Mesenchymal stem cell (in vitro differentiated cells and primary cell): ENCODE data around the gene RAE1. TPM values are rescaled to one million over a fixed set of nuclear protein-coding genes. Genes with fewer than 3 reads are reported as not detected.
A peak's percentile ranks its signal among the peaks of the same experiment; 100 is the strongest.

Source experiments
- DNase-seq: peaks from one replicate; pipeline ENCODE4 v3.0.0-alpha.2; 2013
- H2AFZ ChIP-seq: one replicate; pipeline ENCODE4 v1.6.1; 2013; ENCODE audit warnings: low read depth, mild to moderate bottlenecking, control low read depth, inconsistent platforms, low read length, moderate library complexity
- H2AK5ac ChIP-seq: 2 replicates; pipeline ENCODE4 v1.6.1; 2013; ENCODE audit warnings: low read length, moderate library complexity, mild to moderate bottlenecking, inconsistent platforms; ENCODE audit not compliant: severe bottlenecking
- H2BK120ac ChIP-seq: one replicate; pipeline ENCODE4 v1.6.1; 2013; ENCODE audit warnings: low read depth, mild to moderate bottlenecking, inconsistent platforms, low read length, moderate library complexity
- H2BK12ac ChIP-seq, 2 experiments: one replicate each; pipeline ENCODE4 v1.6.1; 2013; ENCODE audit warnings: inconsistent platforms in 2 of 2, low read length in 2 of 2, mild to moderate bottlenecking in 2 of 2, moderate library complexity in 2 of 2, control low read depth in 1 of 2
- H2BK15ac ChIP-seq: one replicate; pipeline ENCODE4 v1.6.1; 2013; ENCODE audit warnings: mild to moderate bottlenecking, low read depth, inconsistent platforms; ENCODE audit not compliant: poor library complexity, severe bottlenecking
- H2BK5ac ChIP-seq: 2 replicates; pipeline ENCODE4 v1.6.1; 2013; ENCODE audit warnings: low read depth, mild to moderate bottlenecking, low read length, control low read depth, inconsistent platforms; ENCODE audit not compliant: poor library complexity, severe bottlenecking
- H3K14ac ChIP-seq, 2 experiments: one replicate each; pipeline ENCODE4 v1.6.1; 2013; ENCODE audit warnings: inconsistent platforms in 2 of 2, low read length in 2 of 2, control low read depth in 1 of 2, mild to moderate bottlenecking in 1 of 2, moderate library complexity in 1 of 2
- H3K18ac ChIP-seq, 2 experiments: one replicate each; pipeline ENCODE4 v1.6.1; 2013; ENCODE audit warnings: inconsistent platforms in 2 of 2, low read length in 2 of 2, control low read depth in 1 of 2, low read depth in 1 of 2, mild to moderate bottlenecking in 1 of 2
- H3K23ac ChIP-seq, 2 experiments: one replicate each; pipeline ENCODE4 v1.6.1; 2013; ENCODE audit warnings: inconsistent platforms in 2 of 2, low read length in 2 of 2, mild to moderate bottlenecking in 2 of 2, moderate library complexity in 2 of 2, control low read depth in 1 of 2
- H3K27ac ChIP-seq: 2 replicates; pipeline ENCODE4 v1.5.1; 2013; ENCODE audit warnings: mild to moderate bottlenecking, moderate library complexity, low read length, control low read depth, inconsistent platforms; ENCODE audit not compliant: poor library complexity, severe bottlenecking
- H3K27me3 ChIP-seq, 2 experiments: 2 replicates each; pipeline versions ENCODE4 v1.6.1 to v1.7.0; 2013; ENCODE audit warnings: low read length in 2 of 2, mild to moderate bottlenecking in 2 of 2, moderate library complexity in 2 of 2, control low read depth in 1 of 2, inconsistent platforms in 1 of 2; ENCODE audit not compliant: control insufficient read depth in 1 of 2, insufficient read depth in 1 of 2
- H3K36me3 ChIP-seq, 2 experiments: 2 replicates each; pipeline versions ENCODE4 v1.6.1 to v1.7.0; 2013; ENCODE audit warnings: low read length in 2 of 2, control low read depth in 1 of 2, inconsistent platforms in 1 of 2, low read depth in 1 of 2, mild to moderate bottlenecking in 1 of 2; ENCODE audit not compliant: insufficient read depth in 2 of 2, control insufficient read depth in 1 of 2
- H3K4ac ChIP-seq, 2 experiments: one replicate each; pipeline ENCODE4 v1.6.1; 2013; ENCODE audit warnings: inconsistent platforms in 2 of 2, low read length in 2 of 2, mild to moderate bottlenecking in 2 of 2, moderate library complexity in 2 of 2, control low read depth in 1 of 2, low read depth in 1 of 2
- H3K4me1 ChIP-seq: 2 replicates; pipeline ENCODE4 v1.6.1; 2013; ENCODE audit warnings: low read depth, low read length, control low read depth; ENCODE audit not compliant: control insufficient read depth, insufficient read depth
- H3K4me2 ChIP-seq: 2 replicates; pipeline ENCODE4 v1.6.1; 2013; ENCODE audit warnings: low read length, mild to moderate bottlenecking, inconsistent platforms; ENCODE audit not compliant: poor library complexity, severe bottlenecking
- H3K4me3 ChIP-seq, 2 experiments: 2 replicates each; pipeline versions ENCODE4 v1.5.1 to v1.7.0; 2013; ENCODE audit warnings: low read length in 2 of 2, mild to moderate bottlenecking in 2 of 2, control low read depth in 1 of 2, low read depth in 1 of 2; ENCODE audit not compliant: insufficient read depth in 1 of 2
- H3K79me1 ChIP-seq: replicated peaks from 2 replicates; pipeline ENCODE4 v1.6.1; 2013; ENCODE audit warnings: mild to moderate bottlenecking, control low read depth, low read length, inconsistent platforms; ENCODE audit not compliant: poor library complexity, severe bottlenecking
- H3K9ac ChIP-seq: 2 replicates; pipeline ENCODE4 v1.7.0; 2013; ENCODE audit warnings: mild to moderate bottlenecking, low read length, moderate library complexity
- H3K9me3 ChIP-seq: 2 replicates; pipeline ENCODE4 v1.7.0; 2013; ENCODE audit warnings: mild to moderate bottlenecking, low read length; ENCODE audit not compliant: control insufficient read depth
- H4K8ac ChIP-seq: one replicate; pipeline ENCODE4 v1.6.1; 2013; ENCODE audit warnings: inconsistent platforms, mild to moderate bottlenecking, low read length, moderate library complexity
- H4K91ac ChIP-seq: one replicate; pipeline ENCODE4 v1.6.1; 2013; ENCODE audit warnings: mild to moderate bottlenecking, low read length, inconsistent platforms
- WGBS: methylation state at CpG from one replicate; pipeline ENCODE4 v1.1.7; 2013; ENCODE audit warnings: mixed read lengths; 5-methylcytosine and 5-hydroxymethylcytosine counted together
- polyA plus RNA-seq, 2 experiments: library from polyadenylated mRNA; stranded (reverse); fragments of 200-250 nt; gene quantifications; one replicate each; pipeline ENCODE4 v1.2.3, GENCODE V29; 2013

RAE1 gene
- polyA plus RNA-seq (2013, experiment 1 of 2): 14.2 TPM
- polyA plus RNA-seq (2013, experiment 2 of 2): 14.2 TPM

DNA sequence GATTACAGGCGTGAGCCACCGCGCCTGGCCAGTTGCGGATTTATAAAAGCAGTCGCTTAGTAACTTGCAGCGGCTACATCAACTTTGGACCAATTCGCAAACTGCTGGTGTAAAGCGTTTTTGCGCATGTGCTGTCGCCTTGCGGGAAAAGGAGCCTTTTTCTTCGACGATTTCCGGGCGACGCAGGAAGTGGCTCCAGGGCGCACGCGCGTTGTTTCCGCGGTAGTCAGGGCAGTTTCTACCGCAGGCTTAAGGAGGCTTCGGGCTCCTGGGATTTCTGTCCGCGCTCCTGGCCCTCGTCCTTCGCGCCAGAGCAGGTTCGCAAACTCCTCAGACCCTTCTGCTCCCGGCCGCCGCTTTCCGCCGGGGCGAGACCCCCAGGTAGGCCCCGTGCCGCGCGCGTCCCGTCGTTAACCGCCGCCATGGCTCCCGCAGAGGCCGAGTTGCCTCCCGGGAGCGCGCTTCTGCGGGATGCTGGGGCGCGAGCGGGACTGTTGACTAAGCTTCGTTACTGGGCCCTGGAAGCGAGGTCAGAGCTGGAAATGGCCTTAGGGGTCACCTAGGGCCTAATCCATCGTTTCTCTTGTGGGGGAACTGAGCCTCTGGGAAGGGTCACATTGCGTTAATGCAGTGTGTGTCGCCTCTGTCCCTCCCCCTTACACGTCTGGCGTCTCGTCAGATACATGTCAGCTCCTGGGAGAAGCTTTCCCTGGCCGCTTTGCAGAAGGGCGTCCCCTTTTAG is at the start of gene RAE1:
Gene RAE1, plus strand, starts transcription at position 214 of the 742 bp plus-strand sequence. CDS start 2,784 bp downstream, outside the sequence.
- Histone ChIP-seq H2BK15ac (peak within 1 kb of the TSS; percentile 95), H3K79me1 (peaks cover 11% of the 10 kb centered on the region), H2BK12ac (no peak within 1 kb of the TSS), H2BK120ac (no peak within 1 kb of the TSS), H3K4ac (peak within 1 kb of the TSS; percentile 66 to 93), H3K4me3 (peak within 1 kb of the TSS; percentile 85 to 100), H3K27me3 (no peaks in the 10 kb centered on the region), H4K91ac (peak within 1 kb of the TSS; percentile 52), H3K14ac (peak within 1 kb of the TSS in 1 of 2 experiments; percentile 89), H3K23ac (peak within 1 kb of the TSS in 1 of 2 experiments; percentile 47), H4K8ac (peak within 1 kb of the TSS; percentile 98), H2AFZ (peak within 1 kb of the TSS; percentile 96), H3K27ac (peak within 1 kb of the TSS; percentile 40), H2BK5ac (no peak within 1 kb of the TSS), H3K4me2 (peak within 1 kb of the TSS; percentile 94), H3K9me3 (no peaks in the 10 kb centered on the region), H3K4me1 (peaks cover 5% of the 10 kb centered on the region), H2AK5ac (peak within 1 kb of the TSS; percentile 26), H3K18ac (peak within 1 kb of the TSS; percentile 89 to 95), H3K9ac (peak within 1 kb of the TSS; percentile 100), H3K36me3 (peaks cover 0 to 4% of the 10 kb centered on the region in 2 experiments)
- WGBS: under 1% methylated on average over 63 of the region's 64 CpGs
- peak; percentile 95 for DNase-seq

DNA sequence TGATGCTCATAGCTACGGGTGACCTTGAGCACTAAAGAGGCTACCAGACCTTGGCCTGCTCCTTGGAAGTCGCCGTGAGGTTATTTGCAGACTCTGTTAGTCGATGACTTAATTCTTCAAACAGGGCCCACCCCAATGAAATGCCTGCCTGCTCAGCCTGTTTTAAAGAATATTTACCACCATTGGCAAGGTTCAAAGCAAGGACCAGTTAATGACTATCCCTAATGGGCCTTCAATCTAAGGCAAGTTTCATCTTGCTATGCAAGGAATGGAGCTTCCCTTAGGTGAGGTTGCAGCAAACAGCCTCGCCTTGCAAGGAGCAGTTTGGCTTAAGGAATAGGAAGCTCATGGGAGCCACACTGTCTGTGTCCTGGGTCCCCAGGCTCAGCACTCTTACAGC is 44.3 kb upstream of the RAE1 start:
- no peak for DNase-seq
- H2BK15ac ChIP-seq: no peak overlapping the region
- H3K4me2 ChIP-seq: no peak overlapping the region
- H3K4me1 ChIP-seq: no peaks in the 10 kb centered on the region
- no peak overlapping the region for H3K23ac ChIP-seq
- H3K14ac ChIP-seq: no peak overlapping the region
- H2AK5ac ChIP-seq: no peak overlapping the region
- no peak overlapping the region for H3K4me3 ChIP-seq
- no peaks in the 10 kb centered on the region for H3K79me1 ChIP-seq
- no peak overlapping the region for H2AFZ ChIP-seq
- no peak overlapping the region for H2BK120ac ChIP-seq
- no peak overlapping the region for H2BK12ac ChIP-seq
- H3K4ac ChIP-seq: no peak overlapping the region
- H3K9me3 ChIP-seq: no peaks in the 10 kb centered on the region
- H3K9ac ChIP-seq: no peak overlapping the region
- H3K36me3 ChIP-seq: no peaks in the 10 kb centered on the region
- WGBS: 79% methylated on average over 5 of the region's 5 CpGs
- no peak overlapping the region for H2BK5ac ChIP-seq
- H3K18ac ChIP-seq: no peak overlapping the region
- no peak overlapping the region for H3K27ac ChIP-seq
- H4K91ac ChIP-seq: no peak overlapping the region
- no peak overlapping the region for H4K8ac ChIP-seq
- peaks cover 47 to 75% of the 10 kb centered on the region in 2 experiments for H3K27me3 ChIP-seq

DNA sequence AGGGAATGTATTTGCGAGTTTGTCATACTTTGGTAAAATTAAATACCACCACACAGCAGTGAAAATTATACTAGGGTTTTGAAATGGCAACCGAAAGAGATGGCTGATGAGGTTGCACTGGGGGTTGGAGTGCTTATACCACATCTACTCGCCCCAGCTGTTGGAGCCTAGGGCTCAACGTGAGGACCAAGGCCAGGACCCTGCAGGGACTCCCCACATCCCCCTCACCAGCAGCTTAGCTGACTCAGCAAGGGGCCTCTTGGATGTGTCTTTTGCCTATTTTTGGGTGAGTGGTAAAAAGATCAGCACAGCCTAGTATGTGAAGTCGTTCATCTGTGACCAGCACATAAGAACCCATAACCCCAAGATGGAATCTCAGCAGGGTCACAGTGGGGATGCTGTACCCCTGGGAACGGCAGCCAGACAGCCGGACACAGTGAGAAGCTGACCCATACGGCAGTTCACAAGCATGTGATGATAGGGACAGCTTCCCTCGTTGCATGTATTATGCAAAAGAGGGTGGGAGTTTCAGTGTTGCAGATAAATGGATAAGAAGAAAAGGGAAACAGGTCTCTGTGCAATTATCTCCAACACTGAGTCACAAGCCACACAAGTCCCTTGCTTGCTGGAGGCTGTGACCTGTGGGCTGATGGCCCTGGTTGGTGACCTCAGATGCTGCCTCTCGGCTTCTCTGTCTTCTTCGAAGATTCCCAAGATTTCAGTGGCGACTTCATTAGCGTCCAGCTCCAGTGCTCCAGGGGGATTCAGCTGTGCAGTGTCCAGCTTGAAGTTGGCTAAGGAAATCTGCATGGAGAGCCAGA is 42.4 kb upstream of the RAE1 start:
- Histone ChIP-seq H2AFZ (no peak overlapping the region), H4K91ac (no peak overlapping the region), H3K4ac (no peak overlapping the region), H3K9me3 (no peaks in the 10 kb centered on the region), H3K14ac (no peak overlapping the region), H3K4me2 (no peak overlapping the region), H2AK5ac (no peak overlapping the region), H2BK5ac (no peak overlapping the region), H3K18ac (no peak overlapping the region), H3K4me1 (no peaks in the 10 kb centered on the region), H3K79me1 (no peaks in the 10 kb centered on the region), H3K36me3 (no peaks in the 10 kb centered on the region), H2BK15ac (no peak overlapping the region), H4K8ac (no peak overlapping the region), H3K23ac (no peak overlapping the region), H2BK120ac (no peak overlapping the region), H3K27ac (no peak overlapping the region), H3K4me3 (no peak overlapping the region), H3K27me3 (peaks cover 58 to 80% of the 10 kb centered on the region in 2 experiments), H2BK12ac (no peak overlapping the region), H3K9ac (no peak overlapping the region)
- DNase-seq: no peak
- WGBS: 71% methylated on average over 11 of the region's 13 CpGs

GRCh38 chr20:57309544-57310115 is 41.4 kb upstream of the RAE1 start:
- no peak overlapping the region for H3K18ac ChIP-seq
- H3K9ac ChIP-seq: no peak overlapping the region
- H2BK120ac ChIP-seq: no peak overlapping the region
- H2AFZ ChIP-seq: no peak overlapping the region
- no peaks in the 10 kb centered on the region for H3K9me3 ChIP-seq
- no peak overlapping the region for H2BK12ac ChIP-seq
- H3K23ac ChIP-seq: no peak overlapping the region
- H4K91ac ChIP-seq: no peak overlapping the region
- H3K14ac ChIP-seq: no peak overlapping the region
- no peaks in the 10 kb centered on the region for H3K36me3 ChIP-seq
- no peak overlapping the region for H3K4ac ChIP-seq
- no peaks in the 10 kb centered on the region for H3K79me1 ChIP-seq
- H2BK15ac ChIP-seq: no peak overlapping the region
- H3K4me2 ChIP-seq: no peak overlapping the region
- no peak overlapping the region for H2BK5ac ChIP-seq
- no peak overlapping the region for H4K8ac ChIP-seq
- H3K27ac ChIP-seq: no peak overlapping the region
- H3K4me1 ChIP-seq: no peaks in the 10 kb centered on the region
- H3K4me3 ChIP-seq: no peak overlapping the region
- WGBS: 81% methylated on average over 9 of the region's 9 CpGs
- H3K27me3 ChIP-seq: peaks cover 65 to 82% of the 10 kb centered on the region in 2 experiments
- H2AK5ac ChIP-seq: no peak overlapping the region
- DNase-seq: no peak
